ENCODE data around the gene WDR82.
"Not testable (repeated sequence)": the region's sequence is repeated elsewhere in the genome, so short reads cannot be mapped to it uniquely, and the experiment has no call there.

WDR82 gene

DNA sequence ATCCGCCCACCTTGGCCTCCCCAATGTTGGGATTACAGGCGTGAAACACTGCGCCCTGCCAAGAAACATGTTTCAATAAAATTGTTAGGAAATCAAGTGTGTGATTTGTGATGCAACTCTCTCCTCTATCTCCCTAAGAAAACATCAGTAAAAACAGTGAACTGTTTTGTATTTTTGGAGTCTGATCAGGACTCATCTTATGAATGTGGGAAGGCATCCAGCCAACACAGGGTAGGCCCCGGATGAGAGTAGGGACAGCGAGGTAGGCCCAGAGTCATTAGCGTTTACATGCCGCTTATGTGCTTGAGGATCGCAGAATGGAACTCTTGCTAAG, 8.3 kb upstream of the WDR82 start:
- Histone ChIP-seq H3K27ac (peak overlapping the region; percentile 100), H3K4me1 (peaks cover 4% of the 10 kb centered on the region), H3K9me3 (ENCODE audit: control insufficient read depth, low read length) (no peaks in the 10 kb centered on the region), H3K79me2 (no peaks in the 10 kb centered on the region), H3K27me3 (ENCODE audit: control insufficient read depth, insufficient read depth, low read length) (no peaks in the 10 kb centered on the region), H3K4me2 (ENCODE audit: low read length) (peak overlapping the region; percentile 83), H3K36me3 (ENCODE audit: control insufficient read depth, insufficient read depth, low read length) (no peaks in the 10 kb centered on the region), H3K9ac (no peak overlapping the region), H2AFZ (peak overlapping the region; percentile 100), H3K4me3 (ENCODE audit: low read depth, low read length) (peak overlapping the region; percentile 99)
- TF ChIP-seq, protein P1, sequence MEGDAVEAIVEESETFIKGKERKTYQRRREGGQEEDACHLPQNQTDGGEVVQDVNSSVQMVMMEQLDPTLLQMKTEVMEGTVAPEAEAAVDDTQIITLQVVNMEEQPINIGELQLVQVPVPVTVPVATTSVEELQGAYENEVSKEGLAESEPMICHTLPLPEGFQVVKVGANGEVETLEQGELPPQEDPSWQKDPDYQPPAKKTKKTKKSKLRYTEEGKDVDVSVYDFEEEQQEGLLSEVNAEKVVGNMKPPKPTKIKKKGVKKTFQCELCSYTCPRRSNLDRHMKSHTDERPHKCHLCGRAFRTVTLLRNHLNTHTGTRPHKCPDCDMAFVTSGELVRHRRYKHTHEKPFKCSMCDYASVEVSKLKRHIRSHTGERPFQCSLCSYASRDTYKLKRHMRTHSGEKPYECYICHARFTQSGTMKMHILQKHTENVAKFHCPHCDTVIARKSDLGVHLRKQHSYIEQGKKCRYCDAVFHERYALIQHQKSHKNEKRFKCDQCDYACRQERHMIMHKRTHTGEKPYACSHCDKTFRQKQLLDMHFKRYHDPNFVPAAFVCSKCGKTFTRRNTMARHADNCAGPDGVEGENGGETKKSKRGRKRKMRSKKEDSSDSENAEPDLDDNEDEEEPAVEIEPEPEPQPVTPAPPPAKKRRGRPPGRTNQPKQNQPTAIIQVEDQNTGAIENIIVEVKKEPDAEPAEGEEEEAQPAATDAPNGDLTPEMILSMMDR (IDR thresholded peaks at IDR 0.05): no peak

DNA sequence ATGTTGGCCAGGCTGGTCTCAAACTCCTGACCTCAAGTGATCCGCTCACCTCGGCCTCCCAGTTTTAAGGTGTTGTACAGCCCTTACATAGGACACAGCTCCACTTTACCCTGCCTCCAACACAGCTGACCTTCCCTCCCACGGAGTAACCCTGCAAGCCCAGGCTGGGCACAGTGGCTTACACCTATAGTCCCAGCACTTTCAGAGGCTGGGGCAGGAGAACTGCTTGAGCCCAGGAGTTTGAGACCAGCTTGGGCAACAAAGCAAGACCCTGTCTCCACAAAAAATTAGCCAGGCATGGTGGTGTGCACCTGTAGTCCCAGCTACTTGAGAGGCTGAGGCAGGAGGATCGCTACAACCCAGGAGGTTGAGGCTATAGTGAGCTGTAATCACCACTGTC, 5.6 kb upstream of the WDR82 start:
- not testable (repeated sequence) for H3K27ac ChIP-seq; H3K4me1 ChIP-seq; H3K36me3 ChIP-seq (ENCODE audit: control insufficient read depth, insufficient read depth, low read length); H3K9ac ChIP-seq; H3K9me3 ChIP-seq (ENCODE audit: control insufficient read depth, low read length); H3K79me2 ChIP-seq; H2AFZ ChIP-seq; H3K4me2 ChIP-seq (ENCODE audit: low read length); H3K27me3 ChIP-seq (ENCODE audit: control insufficient read depth, insufficient read depth, low read length); H3K4me3 ChIP-seq (ENCODE audit: low read depth, low read length)

DNA sequence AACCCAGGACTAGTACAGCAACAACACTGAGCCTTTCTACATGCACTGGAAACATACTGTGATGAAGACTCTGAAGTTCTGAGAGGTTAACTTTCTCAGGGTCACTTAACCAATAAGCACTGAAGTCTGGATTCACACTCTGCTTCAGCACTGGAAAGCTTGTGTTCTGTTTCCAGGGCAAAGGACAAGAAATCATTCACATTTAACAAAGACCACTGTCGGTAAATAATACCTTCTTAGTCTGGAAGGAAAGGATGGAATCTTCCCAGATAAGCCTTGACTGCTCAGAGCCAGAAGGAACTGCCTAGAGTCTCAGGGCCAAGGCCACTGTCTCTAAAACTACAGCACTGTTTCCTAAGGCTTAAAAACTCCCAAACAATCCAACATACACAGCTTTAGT, 4.9 kb upstream of the WDR82 start:
- Histone ChIP-seq H3K4me3 (ENCODE audit: low read depth, low read length) (no peak overlapping the region), H2AFZ (no peak overlapping the region), H3K36me3 (ENCODE audit: control insufficient read depth, insufficient read depth, low read length) (no peaks in the 10 kb centered on the region), H3K9me3 (ENCODE audit: control insufficient read depth, low read length) (no peaks in the 10 kb centered on the region), H3K27me3 (ENCODE audit: control insufficient read depth, insufficient read depth, low read length) (no peaks in the 10 kb centered on the region), H3K27ac (no peak overlapping the region), H3K9ac (no peak overlapping the region), H3K79me2 (no peaks in the 10 kb centered on the region), H3K4me2 (ENCODE audit: low read length) (no peak overlapping the region), H3K4me1 (peaks cover 4% of the 10 kb centered on the region)
- TF ChIP-seq, protein P1 (IDR thresholded peaks at IDR 0.05): no peak

DNA sequence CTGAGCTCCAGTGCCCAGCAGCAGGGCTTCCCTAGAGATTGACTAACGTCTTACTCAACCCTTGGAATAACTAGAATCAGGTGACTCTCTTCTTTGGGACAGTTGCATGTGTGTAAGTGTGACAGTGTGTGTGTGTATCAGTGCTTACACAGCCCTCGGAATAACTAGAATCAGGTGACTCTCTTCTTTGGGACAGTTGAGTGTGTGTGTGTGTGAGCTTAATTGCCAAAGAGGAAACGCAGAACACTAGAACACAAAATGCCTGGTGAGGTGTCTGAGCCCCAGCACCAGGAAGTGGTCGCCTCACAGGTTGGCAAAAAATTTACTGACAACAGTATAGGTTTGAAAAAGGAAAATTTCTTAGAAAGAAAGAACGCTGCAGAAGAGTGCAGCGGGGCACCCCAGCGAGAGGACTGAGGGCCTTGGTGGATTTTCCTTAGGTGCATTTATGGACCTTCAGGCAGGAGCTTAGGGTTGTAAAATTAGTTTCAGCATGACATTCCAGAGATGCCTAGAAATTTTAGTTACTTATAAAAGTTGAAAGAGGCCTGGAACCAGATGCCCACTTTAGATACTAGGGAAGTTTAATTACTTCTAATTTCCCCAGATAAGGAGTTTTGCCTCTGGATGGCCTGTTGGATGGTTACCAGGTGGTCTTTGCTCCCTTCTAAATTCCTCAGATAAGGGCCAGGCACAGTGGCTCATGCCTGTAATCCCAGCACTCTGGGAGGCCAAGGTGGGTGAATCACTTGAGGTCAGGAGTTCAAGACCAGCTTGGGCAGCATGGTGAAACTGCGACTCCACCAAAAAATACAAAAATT, 3.7 kb upstream of the WDR82 start:
- Histone ChIP-seq H3K79me2 (peaks cover 6% of the 10 kb centered on the region), H2AFZ (no peak overlapping the region), H3K4me2 (ENCODE audit: low read length) (no peak overlapping the region), H3K27me3 (ENCODE audit: control insufficient read depth, insufficient read depth, low read length) (no peaks in the 10 kb centered on the region), H3K4me3 (ENCODE audit: low read depth, low read length) (no peak overlapping the region), H3K27ac (no peak overlapping the region), H3K9ac (no peak overlapping the region), H3K9me3 (ENCODE audit: control insufficient read depth, low read length) (no peaks in the 10 kb centered on the region), H3K36me3 (ENCODE audit: control insufficient read depth, insufficient read depth, low read length) (no peaks in the 10 kb centered on the region), H3K4me1 (peaks cover 4% of the 10 kb centered on the region)
- TF ChIP-seq, protein P1 (IDR thresholded peaks at IDR 0.05): no peak

DNA sequence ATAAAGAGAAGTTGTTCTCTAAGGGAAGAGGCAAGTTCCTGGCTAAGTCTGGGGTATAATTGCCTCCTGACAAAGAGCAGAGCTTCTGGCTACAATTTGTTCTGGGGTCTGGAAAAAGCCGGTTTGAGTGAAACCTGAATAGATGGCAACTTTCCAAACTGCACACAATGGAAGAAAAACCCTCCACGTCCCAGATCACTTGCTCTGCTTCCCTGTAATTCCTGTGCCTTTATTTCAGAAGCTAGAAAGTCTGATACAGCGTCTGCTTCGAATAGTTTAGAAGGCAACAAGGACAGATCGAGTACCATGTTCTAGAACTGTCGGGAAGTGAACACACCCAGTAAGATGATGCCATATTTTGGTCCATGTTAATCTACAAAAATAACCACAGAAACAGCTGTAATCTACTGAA, 1.6 kb upstream of the WDR82 start:
- no peak overlapping the region for H3K4me2 ChIP-seq (ENCODE audit: low read length)
- H3K36me3 ChIP-seq (ENCODE audit: control insufficient read depth, insufficient read depth, low read length): no peaks in the 10 kb centered on the region
- no peak overlapping the region for H3K4me3 ChIP-seq (ENCODE audit: low read depth, low read length)
- H3K9me3 ChIP-seq (ENCODE audit: control insufficient read depth, low read length): no peaks in the 10 kb centered on the region
- TF ChIP-seq, protein P1 (IDR thresholded peaks at IDR 0.05): no peak
- H3K9ac ChIP-seq: no peak overlapping the region
- no peaks in the 10 kb centered on the region for H3K27me3 ChIP-seq (ENCODE audit: control insufficient read depth, insufficient read depth, low read length)
- peaks cover 11% of the 10 kb centered on the region for H3K4me1 ChIP-seq
- H3K27ac ChIP-seq: no peak overlapping the region
- H2AFZ ChIP-seq: no peak overlapping the region
- H3K79me2 ChIP-seq: peaks cover 25% of the 10 kb centered on the region

All from parathyroid adenoma (tissue), 2 donors.